Stimulated activated CD8-positive, alpha-beta memory T cell treated with anti-CD3 and anti-CD28 coated beads, Interleukin-15, amount 100 ng/mL, for 24 hours (primary cell): ENCODE results near the gene PDE4D.
"Not testable (repeated sequence)": the region's sequence is repeated elsewhere in the genome, so short reads cannot be mapped to it uniquely, and the experiment has no call there.

Experiments
- DNase-seq: peaks from one replicate; pipeline ENCODE4 v3.0.0-alpha.2; 2020; ENCODE audit warnings: low read depth

Gene PDE4D

DNA sequence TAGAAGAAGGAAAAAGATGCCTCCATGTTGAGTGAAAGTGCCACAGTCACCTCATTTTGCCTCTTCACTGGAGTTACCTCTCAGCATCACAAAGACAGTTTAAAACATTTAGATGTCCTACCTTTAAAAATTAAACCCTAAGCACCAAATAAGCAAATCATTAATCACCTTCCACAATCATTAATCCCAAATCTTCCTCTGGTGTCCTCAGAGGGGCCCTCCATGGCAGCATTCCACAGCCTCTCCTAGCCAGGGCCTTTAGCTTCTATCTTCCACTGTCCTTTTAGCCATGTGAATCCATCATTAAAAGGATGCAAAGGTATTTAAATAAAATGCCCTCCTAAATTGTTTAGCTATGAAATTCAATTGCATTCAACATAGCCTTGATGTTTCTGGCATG is 310.8 kb downstream of the PDE4D start:
- no peak for DNase-seq

DNA sequence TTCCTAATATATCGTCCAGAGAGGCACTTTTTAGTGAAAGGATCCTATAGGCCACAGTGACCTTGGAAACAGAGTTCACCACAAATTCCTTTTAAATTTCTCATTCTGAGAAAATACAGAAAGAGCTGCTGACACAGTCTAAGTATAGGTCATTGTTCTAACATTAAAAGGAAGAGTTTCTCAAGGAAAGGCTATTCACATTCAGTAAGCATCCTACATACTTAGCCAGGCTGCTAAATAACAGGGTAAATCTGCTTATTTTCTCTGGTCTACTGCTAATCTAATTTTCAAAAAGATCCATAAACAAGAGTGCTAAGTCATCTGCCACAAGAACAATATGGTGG is 313.7 kb downstream of the PDE4D start:
- no peak for DNase-seq

DNA sequence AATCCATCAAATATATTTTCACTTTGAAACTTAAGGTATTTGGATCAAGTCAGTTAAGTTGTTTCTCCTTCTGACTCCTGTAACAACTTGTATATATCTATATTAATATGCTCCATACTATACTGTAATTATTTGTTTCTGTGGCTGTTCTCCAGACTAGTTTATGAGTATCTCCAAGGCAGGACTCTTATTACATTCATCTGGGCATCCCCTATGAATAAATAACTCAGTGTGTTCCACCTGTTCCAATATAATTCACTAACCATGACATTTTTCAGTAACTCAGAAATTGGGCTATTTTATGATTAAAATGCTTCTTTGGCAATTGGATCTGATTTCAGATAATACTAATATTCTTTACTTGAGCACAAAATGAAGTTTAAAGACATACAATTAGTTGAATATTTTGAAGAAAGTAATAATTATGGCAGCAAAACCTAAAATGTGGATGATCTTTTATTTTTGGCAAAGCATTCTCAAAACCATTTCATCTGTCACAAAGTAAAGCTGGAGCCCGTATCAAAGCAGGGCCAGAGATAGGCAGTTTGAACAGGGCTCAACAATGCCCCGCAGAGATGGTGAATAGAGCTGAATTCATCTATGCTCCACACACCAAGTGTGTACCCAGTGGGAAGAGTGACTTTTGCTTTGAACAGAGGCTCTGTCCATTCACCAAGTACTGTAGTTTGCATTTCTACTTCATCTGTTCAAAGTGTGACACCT is 314.3 kb downstream of the PDE4D start:
- DNase-seq = no peak

DNA sequence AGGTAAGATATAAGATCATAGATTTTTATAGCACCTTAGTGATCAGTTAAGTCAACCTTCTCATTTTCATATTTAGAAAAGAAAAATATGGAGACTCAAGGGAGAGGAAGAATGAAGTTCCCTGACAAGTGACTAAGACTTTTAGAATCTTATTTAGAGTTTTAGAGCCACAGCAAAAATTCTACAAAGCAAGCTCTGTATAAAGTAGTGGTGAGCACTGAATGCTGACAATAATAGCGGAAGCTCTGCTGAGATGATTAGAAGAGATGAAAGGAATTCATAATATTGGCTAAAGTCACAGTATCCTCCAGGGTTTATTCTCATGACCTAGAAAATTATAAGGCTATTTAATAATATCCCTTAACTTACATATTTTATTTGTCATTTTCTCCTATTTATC is 316.0 kb downstream of the PDE4D start:
- no peak for DNase-seq

DNA sequence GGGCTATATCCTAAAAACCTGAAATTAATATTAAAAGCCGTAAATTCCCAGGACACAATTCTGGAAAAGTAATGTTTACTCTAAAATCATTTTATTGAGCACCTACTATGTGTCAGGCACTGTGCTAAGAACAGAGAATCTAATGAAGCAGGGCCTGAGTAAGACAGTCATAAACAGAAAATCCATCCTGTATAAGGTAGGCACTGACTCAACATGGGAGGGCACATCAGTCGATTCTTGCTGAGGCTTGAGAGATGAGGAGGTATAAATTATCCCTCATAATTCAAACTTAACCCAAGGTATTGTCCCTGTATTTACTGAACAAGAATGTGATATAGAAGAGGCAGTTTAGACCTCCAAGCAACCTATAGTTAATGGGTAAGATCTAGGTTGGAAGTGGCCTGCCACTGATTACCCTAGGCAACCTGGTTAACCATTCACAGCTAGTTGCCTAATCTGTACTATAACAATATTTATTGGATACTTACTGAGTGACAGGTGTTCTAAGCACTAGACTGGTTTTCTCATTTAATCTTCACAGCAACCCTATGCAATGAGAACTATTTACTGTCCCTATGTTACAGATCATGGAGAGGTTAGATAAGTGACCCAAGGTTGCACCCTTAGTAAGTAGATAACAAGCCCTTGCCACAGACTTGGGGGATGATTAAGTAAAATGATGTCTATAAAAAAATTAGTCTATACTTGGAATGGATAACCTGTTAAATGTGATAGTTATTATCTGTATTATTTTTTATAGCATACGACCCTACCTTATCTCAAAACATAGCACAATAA is 317.7 kb downstream of the PDE4D start:
- no peak for DNase-seq

DNA sequence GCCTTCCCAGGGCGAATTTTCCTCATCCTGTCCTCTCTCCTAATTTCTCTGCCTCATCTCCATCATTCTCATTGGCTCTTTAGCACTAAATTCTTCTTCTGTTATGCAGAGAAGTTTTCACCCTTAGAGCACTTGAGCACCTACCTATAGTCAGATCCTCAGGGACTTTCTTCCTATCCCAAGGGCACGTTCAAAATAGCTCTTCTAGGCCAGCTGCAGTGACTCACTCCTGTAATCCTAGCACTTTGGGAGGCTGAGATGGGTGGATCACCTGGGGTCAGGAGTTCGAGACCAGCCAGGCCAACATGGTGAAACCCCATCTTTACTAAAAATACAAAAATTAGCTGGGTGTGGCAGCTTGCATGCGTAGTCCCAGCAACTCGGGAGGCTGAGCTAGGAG is 320.0 kb downstream of the PDE4D start:
- DNase-seq = not testable (repeated sequence)

DNA sequence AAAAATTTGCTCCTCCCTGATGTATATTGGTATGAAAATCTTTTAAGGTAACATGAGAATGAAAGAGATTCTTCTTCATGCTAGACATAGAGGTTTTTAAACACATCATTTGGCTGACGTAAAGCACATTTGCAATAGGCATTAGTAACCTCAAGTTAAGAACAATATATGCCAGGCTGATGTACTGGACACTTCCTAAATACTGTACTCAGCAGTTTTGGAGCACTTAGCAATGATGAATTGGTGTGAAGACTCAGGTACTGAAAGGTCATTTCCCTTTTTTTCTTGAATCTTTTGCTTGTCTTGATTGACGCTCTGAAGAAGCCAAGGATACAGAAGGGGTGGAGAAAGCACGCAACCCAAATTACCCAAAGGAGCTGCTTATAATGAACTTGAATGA is 322.5 kb downstream of the PDE4D start:
- no peak for DNase-seq

DNA sequence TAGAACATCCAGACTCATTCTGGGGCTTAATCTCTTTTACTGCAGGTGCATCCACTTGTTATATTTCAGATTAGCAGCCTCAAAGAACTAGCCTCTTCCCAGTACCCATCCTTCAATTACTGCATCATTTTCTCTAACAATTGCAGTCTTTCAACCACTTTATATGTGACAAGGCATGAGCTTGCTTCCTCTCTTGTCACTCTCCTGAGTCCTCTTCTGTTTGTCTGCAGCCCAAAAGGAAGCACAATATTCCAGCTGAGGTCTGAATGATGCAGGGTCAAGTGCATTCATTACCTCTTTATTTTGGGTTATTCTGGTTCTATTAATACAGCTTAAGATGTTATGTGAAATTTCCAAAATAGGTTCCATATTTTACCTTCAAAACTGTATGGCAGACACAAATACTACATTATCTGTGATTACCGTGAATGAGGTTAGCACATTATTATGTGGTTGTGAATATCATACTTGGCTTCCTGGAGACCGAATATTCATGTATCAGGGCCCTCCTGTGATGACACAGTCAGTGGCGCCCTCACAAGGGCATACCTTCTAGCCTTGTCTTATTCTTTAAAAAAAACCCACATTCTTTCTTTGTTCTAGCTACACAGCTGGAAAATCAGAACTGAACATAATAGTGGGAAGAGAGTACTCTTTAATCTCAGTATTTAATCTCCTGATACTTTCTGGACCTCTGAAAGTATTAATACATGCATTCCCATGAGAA is 323.8 kb downstream of the PDE4D start:
- DNase-seq = no peak

DNA sequence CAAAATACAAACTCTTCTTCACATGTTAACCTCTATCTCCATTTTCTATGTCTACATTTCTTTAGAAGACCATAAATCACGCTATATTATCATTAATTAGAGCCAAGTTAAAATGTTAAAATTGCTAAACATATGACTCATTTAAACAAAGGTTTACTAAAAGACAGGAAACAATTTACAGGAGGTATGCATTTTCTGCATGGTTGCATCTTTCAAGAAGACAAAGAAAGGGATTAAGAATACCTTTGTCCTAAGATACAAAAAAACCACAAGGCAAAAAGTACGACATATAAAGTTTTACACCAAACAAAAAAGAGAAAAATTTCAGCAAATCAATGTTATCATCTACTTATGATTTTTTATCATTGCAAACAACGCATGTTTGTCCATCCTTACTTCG is 324.4 kb downstream of the PDE4D start:
- no peak for DNase-seq

DNA sequence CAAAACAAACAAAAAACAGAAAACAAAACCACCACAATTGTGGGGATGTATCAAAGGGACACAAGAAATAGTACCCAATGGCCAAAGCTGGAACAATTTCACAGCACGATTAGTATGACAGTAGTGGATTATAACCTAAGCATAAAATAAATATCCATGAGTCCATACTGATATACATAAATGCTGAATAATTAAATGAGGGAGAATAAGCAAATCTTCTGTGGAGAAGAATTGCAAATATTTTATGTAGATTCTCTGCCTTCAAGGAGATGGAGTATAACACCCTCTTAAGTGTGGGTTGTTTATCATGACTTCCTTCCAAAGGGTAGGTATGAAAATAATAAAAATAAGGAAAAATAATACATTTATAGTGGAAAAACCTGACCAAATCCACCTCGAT is 325.4 kb downstream of the PDE4D start:
- no peak for DNase-seq

DNA sequence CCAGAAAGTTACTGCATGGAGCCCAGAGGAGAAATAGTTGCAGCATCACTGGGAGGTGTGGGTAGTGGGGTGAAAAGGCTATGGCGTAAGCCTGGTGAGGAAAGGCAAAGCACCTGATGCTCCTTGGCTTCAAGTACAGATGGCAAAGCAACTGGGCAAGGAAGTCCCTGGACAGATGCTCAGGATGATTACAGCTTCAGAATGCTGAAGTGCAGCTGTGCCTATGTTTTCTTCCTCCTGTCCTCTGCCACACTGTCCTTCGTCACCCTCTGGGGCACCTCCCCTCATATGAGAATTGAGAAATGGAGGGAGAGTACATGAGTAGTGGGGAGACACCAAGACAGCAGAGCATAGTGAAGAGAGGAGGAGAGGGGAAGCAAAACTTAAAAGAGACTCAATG is 328.0 kb downstream of the PDE4D start:
- no peak for DNase-seq

DNA sequence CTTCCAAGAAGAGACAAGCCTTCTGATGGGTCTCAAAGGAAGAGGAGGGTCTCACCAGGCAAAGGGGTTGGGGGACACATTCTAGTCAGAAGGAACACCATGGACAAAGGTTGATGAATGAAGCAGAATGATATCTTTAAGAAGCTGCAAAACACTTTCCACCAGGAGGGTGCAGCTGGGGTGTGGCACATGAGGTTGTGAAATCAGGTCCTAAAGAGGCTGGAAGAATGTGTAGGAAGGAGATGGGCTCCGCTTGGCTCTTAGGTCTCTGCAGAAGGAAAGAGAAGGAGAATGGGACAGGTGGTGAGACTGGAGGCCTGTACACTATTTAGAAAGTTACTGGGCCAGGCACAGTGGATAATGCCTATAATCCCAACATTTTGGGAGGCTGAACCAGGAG is 328.6 kb downstream of the PDE4D start:
- no peak for DNase-seq

DNA sequence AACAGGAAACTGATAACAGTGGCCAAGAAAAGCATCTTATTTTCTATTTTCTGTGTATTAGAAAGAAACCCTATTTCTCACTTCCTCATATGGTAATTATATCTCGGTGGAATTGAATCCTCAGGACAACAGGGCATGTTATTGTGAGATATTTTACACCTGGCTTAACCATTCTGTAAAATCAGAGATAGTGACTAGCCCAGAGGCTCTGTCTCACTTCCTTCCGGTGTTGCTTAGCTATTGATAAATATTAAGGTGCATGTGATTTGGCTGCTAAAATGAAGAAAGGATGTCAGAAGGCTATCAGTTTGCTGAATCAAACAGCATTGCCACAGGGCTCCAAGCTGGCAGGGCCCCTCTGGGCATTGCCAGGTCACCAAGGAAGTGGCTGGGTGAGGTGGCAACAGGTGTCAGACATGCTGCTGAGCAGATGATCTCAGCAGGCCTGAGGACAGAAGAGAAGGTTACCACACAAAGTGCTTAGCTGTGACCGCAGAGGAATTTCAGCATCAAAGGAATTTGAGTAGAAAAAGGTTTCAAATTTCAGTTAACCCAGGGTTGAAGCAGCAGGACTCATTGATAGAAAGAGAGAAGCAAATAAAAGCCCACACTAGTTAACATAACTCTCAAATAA is 330.7 kb downstream of the PDE4D start:
- DNase-seq = no peak

DNA sequence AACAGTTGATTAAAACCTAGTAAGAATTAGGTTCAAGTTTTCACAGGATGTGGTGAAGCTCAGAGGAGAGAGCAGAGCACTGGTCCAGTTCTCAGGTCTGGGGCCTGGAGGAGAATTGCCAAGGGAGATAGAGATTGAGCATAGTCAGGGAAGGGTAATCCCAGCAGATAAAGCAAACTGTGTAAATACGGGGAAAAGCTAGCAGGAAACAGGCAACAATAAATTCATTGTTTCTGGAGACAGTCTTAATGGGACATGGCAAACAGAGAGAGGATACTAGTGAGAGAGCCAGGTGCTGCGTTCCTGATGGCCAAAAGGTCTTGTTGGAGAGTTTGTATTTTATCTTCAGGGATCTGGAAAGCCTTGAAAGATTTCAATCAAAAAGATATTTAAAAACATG is 333.0 kb downstream of the PDE4D start:
- no peak for DNase-seq

DNA sequence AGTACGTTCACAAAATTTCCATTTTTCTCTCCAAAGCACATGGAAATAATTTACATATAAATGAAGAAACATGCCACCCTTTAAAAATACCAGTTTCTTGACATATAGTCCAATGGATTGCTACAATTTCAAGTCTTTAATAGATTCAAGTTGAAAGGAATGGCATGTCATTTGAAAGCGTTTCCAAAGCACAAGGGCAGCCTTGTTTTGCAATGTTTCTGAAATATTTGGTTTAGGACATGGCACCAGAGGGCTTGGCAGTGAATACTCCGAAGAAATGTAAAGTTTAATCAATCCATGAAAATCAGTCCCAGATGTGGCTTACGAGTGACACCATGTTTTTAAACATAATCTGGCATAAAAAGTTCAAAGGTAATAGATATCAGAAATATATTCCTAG is 333.7 kb downstream of the PDE4D start:
- DNase-seq = no peak

DNA sequence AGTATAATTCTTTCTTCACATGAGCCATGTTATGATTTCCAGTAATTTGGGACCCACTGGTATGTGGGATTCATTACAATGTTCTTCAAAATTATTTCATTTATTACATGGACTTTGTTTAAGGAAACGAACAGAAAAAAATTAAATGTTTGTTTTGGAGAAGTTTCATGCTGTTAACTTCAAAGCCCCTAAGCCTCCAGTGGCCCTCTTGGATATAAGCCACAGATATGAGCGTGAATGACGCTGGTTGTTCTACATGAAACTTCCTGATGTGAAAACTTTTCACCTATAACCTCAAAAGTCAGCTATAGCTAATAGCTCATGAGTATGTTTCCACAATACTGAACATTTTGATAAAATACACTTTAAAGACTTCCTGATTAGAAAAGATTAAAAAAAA is 334.2 kb downstream of the PDE4D start:
- DNase-seq = no peak

DNA sequence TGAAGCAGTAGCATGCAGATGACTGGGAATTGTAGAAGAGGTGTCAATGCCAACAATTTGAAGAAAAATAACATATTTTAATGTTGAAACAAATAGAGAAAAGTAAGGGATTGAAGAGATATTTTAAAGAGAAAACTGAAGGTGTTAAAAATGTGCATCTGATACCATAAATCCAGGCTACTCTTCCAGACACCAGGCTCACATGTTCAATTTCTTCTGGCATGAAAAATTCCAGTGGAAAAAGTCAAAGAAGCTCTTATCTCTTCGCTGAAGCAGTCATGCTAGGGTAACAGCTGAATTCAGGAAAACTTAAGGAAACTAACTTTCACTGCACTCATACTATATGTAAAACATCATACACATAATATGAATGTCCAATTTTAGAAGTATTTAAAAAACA is 335.0 kb downstream of the PDE4D start:
- DNase-seq = no peak

DNA sequence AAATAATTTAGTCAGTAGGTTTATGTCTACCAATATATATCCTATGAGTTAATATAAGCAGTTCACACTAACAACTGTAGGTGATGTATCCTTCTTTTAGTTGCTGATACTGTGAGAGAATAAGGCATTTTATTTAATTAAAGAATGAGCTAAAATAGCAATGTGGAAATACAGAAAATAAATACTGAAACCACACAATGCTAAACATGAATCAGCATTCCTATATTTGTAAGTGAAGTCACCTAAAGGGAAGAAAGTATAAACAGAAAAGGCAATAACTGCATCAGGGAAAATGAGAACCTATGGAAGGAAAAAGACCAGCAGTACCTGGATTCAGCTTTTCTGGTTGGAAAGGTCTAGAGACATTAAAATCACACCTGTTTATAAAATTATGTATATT is 336.0 kb downstream of the PDE4D start:
- no peak for DNase-seq

DNA sequence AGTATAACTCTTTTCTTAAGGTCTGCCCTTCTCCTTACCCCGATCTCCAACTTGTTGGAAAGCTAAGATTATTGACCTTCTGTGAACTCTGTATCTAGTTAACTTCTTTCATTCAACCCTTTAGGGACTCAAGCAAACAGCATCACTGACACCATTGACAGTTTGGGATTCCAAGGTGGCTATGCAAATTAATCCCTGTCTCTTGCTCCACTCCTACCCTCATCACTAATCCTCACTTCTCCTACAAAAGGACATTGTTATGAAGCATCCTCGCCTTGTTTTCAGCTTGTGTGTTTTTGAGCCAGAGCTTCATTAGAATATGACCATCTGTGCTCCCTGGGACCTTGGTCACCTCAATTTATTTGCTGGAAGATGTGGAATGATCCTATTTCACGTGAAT is 337.9 kb downstream of the PDE4D start:
- no peak for DNase-seq

DNA sequence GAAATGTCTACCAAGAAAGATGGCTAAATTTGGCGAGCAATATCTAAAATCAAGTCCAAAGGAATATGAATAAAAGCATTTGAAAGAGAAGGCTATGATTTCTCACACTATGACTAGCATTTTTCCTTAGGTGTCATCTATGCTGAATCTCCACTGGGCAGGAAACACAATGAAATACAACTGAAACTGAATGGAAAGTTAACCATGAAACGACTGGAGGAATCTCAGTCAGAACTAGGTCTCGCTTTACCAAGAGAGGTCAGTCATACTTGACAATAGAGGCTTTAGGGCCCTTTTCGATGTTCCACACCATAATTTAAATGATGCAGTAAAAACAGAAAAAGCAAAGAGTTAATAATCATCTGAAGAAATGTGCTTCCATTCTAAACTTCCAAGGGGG is 339.0 kb downstream of the PDE4D start:
- DNase-seq = no peak

DNA sequence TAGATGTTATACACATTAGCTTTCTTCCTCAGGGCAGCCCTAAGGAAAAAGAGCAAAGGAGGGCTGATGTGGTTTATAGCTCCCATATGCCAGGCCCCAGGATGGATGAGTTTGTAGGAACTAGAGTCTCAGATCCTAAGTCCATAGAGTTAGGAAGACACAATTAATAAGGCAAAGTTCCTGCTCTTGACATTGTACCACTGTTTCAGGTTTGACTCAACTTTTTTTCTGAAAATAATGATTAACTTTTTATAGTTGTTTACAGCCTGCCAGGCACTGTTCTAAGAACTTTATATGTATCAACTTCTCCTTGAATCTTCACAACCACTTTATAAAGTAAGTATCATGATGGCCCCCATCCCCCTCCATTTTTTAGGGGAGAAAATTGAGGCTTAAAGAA is 339.5 kb downstream of the PDE4D start:
- no peak for DNase-seq

DNA sequence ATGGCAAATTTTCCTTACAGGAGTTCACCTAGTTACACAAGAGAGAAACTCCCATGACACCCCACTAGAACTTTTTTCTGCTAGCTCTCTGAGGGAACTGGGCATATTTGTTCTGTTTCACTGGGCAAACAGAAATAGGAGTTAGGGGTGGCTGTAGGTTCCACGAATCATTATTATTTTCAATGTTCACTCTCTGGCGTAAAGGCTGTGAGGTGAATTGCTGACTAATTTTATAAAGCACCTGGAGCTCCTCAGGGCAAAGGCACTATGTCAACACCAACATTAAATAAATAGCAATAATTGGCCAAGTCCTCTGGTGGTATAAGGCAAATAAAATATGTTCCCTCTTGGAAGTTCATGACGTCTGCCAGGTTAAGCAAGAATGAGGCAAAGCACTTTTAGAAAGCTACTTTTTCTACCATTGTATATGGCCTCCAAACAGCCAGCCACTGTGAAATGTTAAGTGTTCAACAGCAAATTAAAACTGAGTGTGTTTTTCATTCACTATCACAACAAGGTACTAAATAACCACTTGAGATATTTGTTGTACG is 344.6 kb downstream of the PDE4D start:
- DNase-seq = no peak

DNA sequence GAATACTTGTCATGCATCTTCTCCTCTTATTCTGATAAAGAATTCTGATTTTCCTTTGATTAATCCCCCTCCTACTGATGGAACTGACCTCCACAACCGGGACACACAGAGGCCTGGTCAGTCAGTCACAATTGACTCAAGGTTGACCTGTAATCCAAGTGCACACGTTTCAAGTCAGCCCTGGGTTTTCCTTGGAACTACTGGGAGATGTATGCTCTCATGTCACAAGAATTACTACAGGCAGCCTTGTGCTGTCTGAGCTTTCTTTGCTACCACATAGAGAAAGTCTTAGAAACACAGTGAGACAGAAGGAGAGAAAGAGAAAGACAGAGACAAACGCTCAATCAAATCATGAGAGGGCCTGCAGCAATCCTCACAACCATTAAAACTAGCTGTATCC is 345.8 kb downstream of the PDE4D start:
- DNase-seq = no peak
